Measurements from ENCODE around the gene PRICKLE2.

The PRICKLE2 gene

GRCh38 chr3:64251019-64251418 lies 25.8 kb upstream of the PRICKLE2 start:
- no peak for DNase-seq

DNA sequence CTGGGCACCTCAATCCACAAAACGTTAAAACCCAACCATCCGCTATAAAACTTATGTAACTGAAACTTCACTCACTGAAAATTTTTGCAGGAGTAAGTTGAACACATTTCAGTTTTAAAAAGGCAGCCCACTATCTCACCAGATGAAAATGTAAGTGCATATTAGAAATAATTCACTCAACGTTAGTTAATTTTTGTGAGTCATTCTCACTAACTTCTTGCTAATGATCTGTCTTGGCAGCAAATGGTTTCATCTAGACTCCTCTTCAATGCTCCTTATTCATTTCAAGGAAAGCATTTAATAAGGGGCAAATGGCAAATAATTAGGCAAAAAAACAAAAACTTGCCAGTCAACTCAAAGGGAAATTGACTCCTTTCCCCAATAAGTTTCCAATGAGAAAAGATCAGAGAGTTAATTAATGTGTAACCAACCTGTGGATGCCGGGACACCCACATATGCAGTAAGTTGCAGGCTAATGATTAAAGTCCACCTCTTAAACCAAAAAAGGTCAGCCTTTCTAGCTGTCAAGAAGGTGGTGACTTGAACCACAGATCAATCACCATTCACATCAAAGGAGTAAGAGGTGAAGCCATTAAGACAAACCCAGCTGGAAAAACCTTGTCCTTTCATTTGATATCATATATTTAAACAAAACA lies 22.9 kb upstream of the PRICKLE2 start:
- DNase-seq, result no peak

GRCh38 chr3:64244011-64244942 lies 19.0 kb upstream of the PRICKLE2 start:
- DNase-seq, result no peak

DNA sequence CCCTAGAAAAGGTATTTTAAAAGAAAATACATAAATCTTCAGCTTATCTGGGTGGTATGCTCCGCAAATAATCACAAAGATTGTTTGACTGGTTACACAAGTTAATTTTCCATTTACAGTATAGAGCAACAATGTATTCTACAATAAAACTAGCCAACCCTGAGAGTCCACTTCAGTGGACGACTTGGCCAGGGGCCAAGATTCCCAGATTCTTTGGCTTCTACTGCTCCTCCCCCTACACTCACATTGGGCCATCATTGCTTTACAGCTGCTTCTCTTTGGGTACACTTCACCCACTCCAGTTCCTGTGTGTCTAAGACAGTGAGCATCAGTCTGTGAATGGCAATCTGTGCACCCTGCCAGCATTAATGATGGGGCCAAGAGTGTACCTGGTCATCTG lies 17.2 kb upstream of the PRICKLE2 start:
- no peak for DNase-seq

DNA sequence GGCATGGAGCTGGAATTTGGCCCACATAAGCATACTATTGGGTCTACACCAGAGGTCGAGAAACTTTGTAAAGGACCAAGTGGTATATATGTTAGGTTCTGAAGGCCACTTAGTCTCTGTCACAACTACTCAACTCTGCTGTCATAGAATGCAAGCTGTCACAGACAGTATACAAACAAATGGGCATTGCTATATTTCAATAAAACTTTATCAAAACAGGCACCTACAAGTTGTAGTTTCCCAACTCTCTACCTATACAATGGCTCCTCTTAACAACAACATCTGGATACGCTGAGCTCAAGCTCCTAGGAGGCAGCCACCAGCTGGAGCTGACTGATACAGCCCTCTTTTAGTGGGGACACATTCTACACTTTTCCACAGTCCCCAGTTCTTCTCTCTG lies 15.7 kb upstream of the PRICKLE2 start:
- no peak for DNase-seq

DNA sequence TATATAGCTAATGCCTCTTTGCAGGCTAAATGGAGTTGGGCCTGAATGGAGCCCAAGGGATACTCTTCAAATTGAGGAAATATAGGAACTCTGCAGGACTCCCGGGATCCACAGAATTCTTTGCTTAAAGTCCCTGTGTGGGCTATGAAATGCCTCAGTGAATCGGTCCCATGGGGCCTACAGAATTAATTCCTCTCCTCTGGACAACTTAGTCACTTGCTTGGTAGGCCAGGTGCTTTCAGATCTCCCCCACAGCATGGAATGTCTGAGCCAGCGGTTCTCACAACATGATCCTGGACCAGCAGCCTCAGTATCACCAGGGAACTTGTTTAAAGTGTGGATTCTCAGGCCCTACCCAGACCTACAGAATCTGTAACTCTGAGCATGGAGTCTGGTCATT lies 15.1 kb upstream of the PRICKLE2 start:
- no peak for DNase-seq

GRCh38 chr3:64239841-64240240 lies 14.6 kb upstream of the PRICKLE2 start:
- DNase-seq, result no peak

- DNase-seq, result no peak
Observed at GRCh38 chr3:64238971-64239667, 13.9 kb upstream of the PRICKLE2 start.

GRCh38 chr3:64237083-64237482 lies 11.8 kb upstream of the PRICKLE2 start:
- DNase-seq, result no peak

GRCh38 chr3:64235605-64236004 lies 10.3 kb upstream of the PRICKLE2 start:
- DNase-seq, result no peak

GRCh38 chr3:64234571-64234970 lies 9.3 kb upstream of the PRICKLE2 start:
- no peak for DNase-seq

DNA sequence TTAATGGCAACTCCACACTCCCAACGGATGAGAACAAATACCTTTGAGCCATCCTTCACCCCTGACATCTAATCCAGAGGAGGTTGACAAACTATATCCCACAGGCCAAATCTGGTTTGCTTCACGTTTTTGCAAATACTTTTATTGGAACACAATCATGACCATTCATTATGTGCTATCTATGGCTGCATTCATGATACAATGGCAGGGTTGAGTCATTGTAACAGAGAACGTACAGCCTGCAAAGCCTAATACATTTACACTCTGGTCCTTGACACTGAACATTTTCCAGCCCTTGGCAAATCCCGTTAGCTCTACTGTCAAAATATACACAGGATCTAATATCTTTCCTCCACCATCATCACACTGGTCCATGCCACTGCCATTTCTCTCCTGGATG lies 7.6 kb upstream of the PRICKLE2 start:
- no peak for DNase-seq

DNA sequence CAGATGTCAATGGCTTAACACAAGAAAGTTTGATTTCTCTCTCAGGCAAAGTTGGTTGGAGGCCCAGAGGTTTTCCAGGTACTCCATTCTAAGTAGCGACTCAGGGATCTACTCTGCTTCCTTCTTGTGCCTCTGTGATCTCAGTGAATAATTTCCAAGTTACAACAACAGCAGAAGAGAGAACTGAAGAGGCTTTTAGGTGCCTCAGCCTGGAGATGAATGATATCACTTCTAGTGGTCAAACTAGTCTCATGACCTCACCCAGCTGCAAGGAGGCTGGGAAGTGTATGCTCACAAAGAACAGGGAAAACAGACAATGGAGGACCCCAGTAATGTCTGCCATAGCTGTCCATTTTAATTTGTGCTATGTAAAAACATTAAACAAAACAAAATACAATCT lies 4.6 kb upstream of the PRICKLE2 start:
- no peak for DNase-seq

GRCh38 chr3:64228110-64228509 lies 2.8 kb upstream of the PRICKLE2 start:
- DNase-seq, result no peak

DNA sequence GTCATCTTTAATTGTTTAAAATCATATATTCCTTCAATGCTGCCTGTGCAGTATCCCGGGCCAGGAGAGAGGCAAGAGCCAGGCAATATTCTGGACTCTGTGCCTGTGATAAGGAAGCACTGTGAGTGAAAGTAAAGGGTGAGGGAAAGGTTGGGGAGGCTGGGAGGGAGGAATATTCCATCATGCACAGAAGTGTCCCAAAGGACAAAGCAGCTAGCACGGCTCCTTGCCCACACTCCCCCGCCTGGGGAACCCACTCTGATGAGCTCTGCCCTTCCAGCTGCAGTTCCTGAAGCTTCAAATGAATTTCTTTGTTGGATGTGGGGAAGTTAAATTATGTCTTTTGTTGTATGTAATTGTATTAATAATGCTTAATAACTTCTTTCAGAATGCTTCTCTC lies 1.5 kb upstream of the PRICKLE2 start:
- no peak for DNase-seq

- DNase-seq, result no peak
Observed at GRCh38 chr3:64225695-64226499, 631 bp upstream of the PRICKLE2 start.

DNA sequence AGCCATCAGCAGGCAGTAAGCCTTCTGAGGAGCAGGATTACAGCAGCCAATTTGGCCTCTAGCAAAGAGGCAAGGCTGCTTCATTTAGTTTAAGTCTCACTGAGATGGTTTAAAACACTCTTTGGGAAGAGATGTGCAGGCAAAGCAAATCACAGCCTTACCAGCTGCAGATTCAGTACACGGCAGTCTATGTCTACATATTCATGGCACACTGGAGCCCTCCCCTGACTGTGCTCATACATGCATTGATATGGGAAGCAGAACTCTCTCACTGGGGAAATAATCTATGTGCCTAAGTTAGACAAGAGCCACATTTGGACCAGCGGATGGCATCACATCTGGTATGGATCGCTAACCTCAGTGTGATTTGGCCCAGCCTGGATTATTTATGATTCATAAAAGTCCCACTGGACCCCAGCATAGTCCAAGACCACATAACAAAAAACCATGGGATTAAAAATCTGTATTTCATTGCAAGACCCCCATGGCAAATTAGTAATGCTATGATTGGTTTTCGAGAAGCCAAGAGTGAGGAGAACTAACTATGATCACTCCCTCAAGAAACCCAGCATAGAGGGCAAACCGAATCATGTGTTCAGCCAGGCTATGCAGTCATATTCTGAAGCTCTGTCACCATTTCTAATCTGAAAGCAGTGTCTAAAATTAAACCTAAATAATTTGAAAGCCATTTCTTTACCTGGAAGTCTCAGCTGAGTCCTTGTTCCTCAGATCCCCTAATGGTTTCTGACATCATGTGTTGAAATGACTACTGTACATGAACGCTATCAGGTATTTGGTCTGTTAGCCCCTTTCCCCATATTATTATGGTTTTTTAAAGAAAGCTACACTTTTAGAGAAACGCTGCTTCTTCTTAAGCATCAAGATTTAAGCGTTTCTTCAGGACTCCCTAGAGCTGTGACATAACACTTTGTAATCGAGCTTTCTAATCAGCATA lies 1.2 kb downstream of the PRICKLE2 start:
- DNase-seq, result no peak

GRCh38 chr3:64222501-64223111 lies 2.7 kb downstream of the PRICKLE2 start:
- no peak for DNase-seq

DNA sequence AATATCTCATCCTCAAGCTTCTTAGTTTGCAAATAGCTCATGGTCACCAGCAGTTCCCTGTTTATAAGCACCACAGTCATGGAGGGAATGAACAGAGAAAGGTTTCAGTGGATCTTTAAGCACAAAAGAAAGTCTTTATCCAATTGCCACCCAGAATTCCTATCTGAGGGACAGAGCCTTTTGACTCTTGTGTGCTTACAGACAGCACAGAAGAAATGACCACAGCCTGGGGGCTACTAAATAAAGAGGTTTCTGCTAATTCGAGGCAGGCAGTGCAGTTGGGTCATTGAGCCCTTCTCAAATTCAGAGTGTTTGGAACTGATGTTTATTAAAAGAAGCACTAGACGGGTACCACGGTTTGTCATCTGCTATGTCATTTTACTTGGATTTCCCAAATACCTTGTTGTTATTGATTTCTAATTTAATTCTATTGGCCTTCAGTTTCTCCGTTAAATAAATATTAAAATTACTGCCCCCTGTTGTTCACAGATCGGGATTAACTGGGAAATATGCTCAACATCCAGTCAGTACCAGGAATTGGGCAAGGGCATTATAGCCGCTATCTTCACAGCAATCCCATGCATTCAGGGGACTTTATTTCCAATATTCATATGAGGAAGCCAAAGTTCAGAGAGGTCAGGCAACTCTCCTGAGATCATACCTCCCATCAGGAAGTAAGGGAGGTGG lies 3.6 kb downstream of the PRICKLE2 start:
- no peak for DNase-seq

GRCh38 chr3:64220161-64220914 lies 4.9 kb downstream of the PRICKLE2 start:
- DNase-seq, result no peak

All from SHP77 treated with DMSO at 0.1 percent for 48 hours (cell line).